Measurements from ENCODE around the gene RASGRF1. TPM values are rescaled to one million over a fixed set of nuclear protein-coding genes. Genes with fewer than 3 reads are reported as not detected.

The RASGRF1 gene
- total RNA-seq, 2 experiments from 2014 or later: 3.0 to 4.5 TPM

GRCh38 chr15:78932258-78932808 is 158.2 kb downstream of the RASGRF1 start:
- H3K9me3 ChIP-seq (ENCODE audit: low read length): no peaks in the 10 kb centered on the region
- POLR2A ChIA-PET: no interaction called here
- H4K20me1 ChIP-seq (ENCODE audit: insufficient read depth, low read length): no peaks in the 10 kb centered on the region

GRCh38 chr15:78931439-78932257 is 158.9 kb downstream of the RASGRF1 start:
- peaks cover 4% of the 10 kb centered on the region; the same call in 1 of the 2 replicates for H3K36me3 ChIP-seq (ENCODE audit: insufficient read depth, low read length)
- no TSS peak for BruUV-seq (replicated peaks)
- POLR2A ChIA-PET: no interaction called here

More at GRCh38 chr15:78932258-78932808, 158.2 kb downstream of the RASGRF1 start:
- H3K79me2 ChIP-seq (ENCODE audit: insufficient read depth, low read depth, low read length): no peaks in the 10 kb centered on the region
- H3K9me2 ChIP-seq (ENCODE audit: insufficient read depth, low read length): no peaks in the 10 kb centered on the region
- no peak overlapping the region for H3K27ac ChIP-seq (ENCODE audit: low read depth, low read length, poor library complexity, severe bottlenecking)
- intact Hi-C loops (cut with micrococcal nuclease; ENCODE audit: unreplicated experiment): no loop called here
- no peak for TF ChIP-seq EZH2phosphoT487 (IDR thresholded peaks at IDR 0.05; ENCODE audit: borderline replicate concordance, low read depth, low read length)
- no peak for TF ChIP-seq CTCF (conservative IDR thresholded peaks at IDR 0.05; ENCODE audit: low read length)
- no peak for DNase-seq (ENCODE audit: low spot score)
- no peak overlapping the region for H3K4me3 ChIP-seq (ENCODE audit: low read depth, low read length, poor library complexity, severe bottlenecking)
- no peak overlapping the region for H2AFZ ChIP-seq (ENCODE audit: low read length)
- H3K4me1 ChIP-seq (ENCODE audit: insufficient read depth, low read length, poor library complexity, severe bottlenecking): no peaks in the 10 kb centered on the region
- BruUV-seq (replicated peaks): no TSS peak
- no peak overlapping the region for H3K4me2 ChIP-seq (ENCODE audit: low read length)
- H3K36me3 ChIP-seq (ENCODE audit: insufficient read depth, low read length): no peaks in the 10 kb centered on the region
- CTCF ChIA-PET (ENCODE audit: unreplicated experiment): no interaction called here

More at GRCh38 chr15:78931439-78932257, 158.9 kb downstream of the RASGRF1 start:
- TF ChIP-seq EZH2phosphoT487 (IDR thresholded peaks at IDR 0.05; ENCODE audit: borderline replicate concordance, low read depth, low read length): no peak
- no peak for TF ChIP-seq CTCF (conservative IDR thresholded peaks at IDR 0.05; ENCODE audit: low read length)
- H3K4me3 ChIP-seq (ENCODE audit: low read depth, low read length, poor library complexity, severe bottlenecking): no peak overlapping the region
- no peaks in the 10 kb centered on the region for H3K79me2 ChIP-seq (ENCODE audit: insufficient read depth, low read depth, low read length)
- H3K27ac ChIP-seq (ENCODE audit: low read depth, low read length, poor library complexity, severe bottlenecking): no peak overlapping the region
- no peaks in the 10 kb centered on the region for H4K20me1 ChIP-seq (ENCODE audit: insufficient read depth, low read length)
- no peak overlapping the region for H2AFZ ChIP-seq (ENCODE audit: low read length)
- no peaks in the 10 kb centered on the region for H3K4me1 ChIP-seq (ENCODE audit: insufficient read depth, low read length, poor library complexity, severe bottlenecking)
- no peak overlapping the region for H3K4me2 ChIP-seq (ENCODE audit: low read length)
- CTCF ChIA-PET (ENCODE audit: unreplicated experiment): no interaction called here
- H3K9me2 ChIP-seq (ENCODE audit: insufficient read depth, low read length): no peaks in the 10 kb centered on the region
- intact Hi-C loops (cut with micrococcal nuclease; ENCODE audit: unreplicated experiment): no loop called here
- no peaks in the 10 kb centered on the region for H3K9me3 ChIP-seq (ENCODE audit: low read length)
- no peak for DNase-seq (ENCODE audit: low spot score)

All from OCI-LY7 (cell line).